DMS153 treated with DMSO at 0.1 percent for 48 hours (cell line): ENCODE results near the gene TICAM2.

ENCODE experiments used
- DNase-seq: peaks from one replicate; lab custom pipeline; 2025; ENCODE audit not compliant: unreplicated experiment; lab: John Stamatoyannopoulos, UW

TICAM2 gene

GRCh38 chr5:115541611-115542010, 60.7 kb downstream of the TICAM2 start:
- no peak for DNase-seq

- no peak for DNase-seq
These were observed 66.7 kb downstream of the TICAM2 start for GRCh38 chr5:115535479-115536035.

- DNase-seq, result no peak
These were observed 69.8 kb downstream of the TICAM2 start for GRCh38 chr5:115532517-115532916.

- DNase-seq, result no peak
These were observed 70.4 kb downstream of the TICAM2 start for GRCh38 chr5:115531787-115532367.

GRCh38 chr5:115531380-115531779, 70.9 kb downstream of the TICAM2 start:
- no peak for DNase-seq

- no peak for DNase-seq
These were observed 71.9 kb downstream of the TICAM2 start for GRCh38 chr5:115530426-115530825.
